ENCODE data around the gene TDRD12. TPM values are rescaled to one million over a fixed set of nuclear protein-coding genes. Genes with fewer than 3 reads are reported as not detected.

Gene TDRD12
- total and polyA plus RNA-seq, 4 donors: under 0.01 to 0.23 (median 0.02) TPM; not detected in 1

- H3K27me3 ChIP-seq (ENCODE audit: control insufficient read depth in 4 of 4, insufficient read depth in 4 of 4, low read length in 3 of 4): peaks cover 0 to 3% (median 0%) of the 10 kb centered on the region in 4 donors
- H3K36me3 ChIP-seq (ENCODE audit: control insufficient read depth in 4 of 4, insufficient read depth in 3 of 4, low read depth in 1 of 4, low read length in 3 of 4): no peaks in the 10 kb centered on the region
- peak within 1 kb of the TSS; percentile 42 to 63 for H3K27ac ChIP-seq (ENCODE audit: low read depth in 1 of 2, low read length in 2 of 2)
- WGBS: 7% methylated on average over 53 of the region's 53 CpGs
- no peaks in the 10 kb centered on the region for H3K9me3 ChIP-seq (ENCODE audit: control insufficient read depth in 4 of 4, low read length in 3 of 4)
- no peak within 1 kb of the TSS for H3K9ac ChIP-seq (ENCODE audit: low read depth in 1 of 2, low read length in 2 of 2)
- TF ChIP-seq ZBTB33 (IDR thresholded peaks at IDR 0.05) (no peak), CTCF (IDR thresholded peaks at IDR 0.05; ENCODE audit: low read depth, low read length, missing input control) (no peak), SP1 (IDR thresholded peaks at IDR 0.05) (no peak), YY1 (IDR thresholded peaks at IDR 0.05) (no peak), HNF4A (conservative IDR thresholded peaks at IDR 0.05) (no peak), MAX (IDR thresholded peaks at IDR 0.05) (no peak)
- TF ChIP-seq, protein P1, sequence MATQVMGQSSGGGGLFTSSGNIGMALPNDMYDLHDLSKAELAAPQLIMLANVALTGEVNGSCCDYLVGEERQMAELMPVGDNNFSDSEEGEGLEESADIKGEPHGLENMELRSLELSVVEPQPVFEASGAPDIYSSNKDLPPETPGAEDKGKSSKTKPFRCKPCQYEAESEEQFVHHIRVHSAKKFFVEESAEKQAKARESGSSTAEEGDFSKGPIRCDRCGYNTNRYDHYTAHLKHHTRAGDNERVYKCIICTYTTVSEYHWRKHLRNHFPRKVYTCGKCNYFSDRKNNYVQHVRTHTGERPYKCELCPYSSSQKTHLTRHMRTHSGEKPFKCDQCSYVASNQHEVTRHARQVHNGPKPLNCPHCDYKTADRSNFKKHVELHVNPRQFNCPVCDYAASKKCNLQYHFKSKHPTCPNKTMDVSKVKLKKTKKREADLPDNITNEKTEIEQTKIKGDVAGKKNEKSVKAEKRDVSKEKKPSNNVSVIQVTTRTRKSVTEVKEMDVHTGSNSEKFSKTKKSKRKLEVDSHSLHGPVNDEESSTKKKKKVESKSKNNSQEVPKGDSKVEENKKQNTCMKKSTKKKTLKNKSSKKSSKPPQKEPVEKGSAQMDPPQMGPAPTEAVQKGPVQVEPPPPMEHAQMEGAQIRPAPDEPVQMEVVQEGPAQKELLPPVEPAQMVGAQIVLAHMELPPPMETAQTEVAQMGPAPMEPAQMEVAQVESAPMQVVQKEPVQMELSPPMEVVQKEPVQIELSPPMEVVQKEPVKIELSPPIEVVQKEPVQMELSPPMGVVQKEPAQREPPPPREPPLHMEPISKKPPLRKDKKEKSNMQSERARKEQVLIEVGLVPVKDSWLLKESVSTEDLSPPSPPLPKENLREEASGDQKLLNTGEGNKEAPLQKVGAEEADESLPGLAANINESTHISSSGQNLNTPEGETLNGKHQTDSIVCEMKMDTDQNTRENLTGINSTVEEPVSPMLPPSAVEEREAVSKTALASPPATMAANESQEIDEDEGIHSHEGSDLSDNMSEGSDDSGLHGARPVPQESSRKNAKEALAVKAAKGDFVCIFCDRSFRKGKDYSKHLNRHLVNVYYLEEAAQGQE (IDR thresholded peaks at IDR 0.05): no peak
- peaks cover 6 to 38% (median 16%) of the 10 kb centered on the region in 4 donors for H3K4me1 ChIP-seq (ENCODE audit: control insufficient read depth in 4 of 4, insufficient read depth in 4 of 4, low read length in 3 of 4)
- H3K4me3 ChIP-seq (ENCODE audit: low read depth in 1 of 3, low read length in 3 of 3): peak within 1 kb of the TSS; percentile 71 to 93 (median 92)
- DNase-seq (ENCODE audit: low spot score): peak; percentile 71
Measured at GRCh38 chr19:32675720-32676185, 43.8 kb upstream of the TDRD12 start, which contains the start of gene RGS9BP. Gene RGS9BP, plus strand, starts transcription at chr19:32675848. Its CDS starts 416 bp downstream, at chr19:32676264.

DNA sequence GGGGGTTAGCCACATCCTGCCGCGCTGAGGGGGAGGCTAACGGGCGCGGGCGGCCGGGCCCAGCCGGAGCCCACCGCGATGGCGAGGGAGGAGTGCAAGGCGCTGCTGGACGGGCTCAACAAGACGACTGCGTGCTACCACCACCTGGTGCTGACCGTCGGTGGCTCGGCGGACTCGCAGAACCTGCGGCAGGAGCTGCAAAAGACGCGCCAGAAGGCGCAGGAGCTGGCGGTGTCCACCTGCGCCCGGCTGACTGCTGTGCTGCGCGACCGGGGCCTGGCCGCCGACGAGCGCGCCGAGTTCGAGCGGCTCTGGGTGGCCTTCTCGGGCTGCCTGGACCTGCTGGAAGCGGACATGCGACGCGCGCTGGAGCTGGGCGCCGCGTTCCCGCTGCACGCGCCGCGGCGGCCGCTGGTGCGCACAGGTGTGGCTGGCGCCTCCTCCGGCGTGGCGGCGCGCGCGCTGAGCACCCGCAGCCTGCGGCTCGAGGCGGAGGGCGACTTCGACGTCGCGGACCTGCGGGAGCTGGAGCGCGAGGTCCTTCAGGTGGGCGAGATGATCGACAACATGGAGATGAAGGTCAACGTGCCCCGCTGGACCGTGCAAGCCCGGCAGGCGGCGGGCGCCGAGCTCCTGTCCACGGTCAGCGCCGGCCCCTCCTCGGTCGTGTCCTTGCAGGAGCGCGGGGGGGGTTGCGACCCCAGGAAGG, 43.2 kb upstream of the TDRD12 start:
- WGBS: 5% methylated on average over 93 of the region's 93 CpGs
- H3K36me3 ChIP-seq (ENCODE audit: control insufficient read depth in 4 of 4, insufficient read depth in 3 of 4, low read depth in 1 of 4, low read length in 3 of 4): no peaks in the 10 kb centered on the region
- peak overlapping the region in 2 of 3 donors; percentile 21 to 93 for H3K4me3 ChIP-seq (ENCODE audit: low read depth in 1 of 3, low read length in 3 of 3)
- DNase-seq (ENCODE audit: low spot score): no peak
- H3K9ac ChIP-seq (ENCODE audit: low read depth in 1 of 2, low read length in 2 of 2): no peak overlapping the region
- no peak overlapping the region for H3K27ac ChIP-seq (ENCODE audit: low read depth in 1 of 2, low read length in 2 of 2)
- peaks cover 6 to 38% (median 16%) of the 10 kb centered on the region in 4 donors for H3K4me1 ChIP-seq (ENCODE audit: control insufficient read depth in 4 of 4, insufficient read depth in 4 of 4, low read length in 3 of 4)
- no peaks in the 10 kb centered on the region for H3K9me3 ChIP-seq (ENCODE audit: control insufficient read depth in 4 of 4, low read length in 3 of 4)
- TF ChIP-seq RXRA (IDR thresholded peaks at IDR 0.05) (no peak), FOXA1 (IDR thresholded peaks at IDR 0.05) (no peak), YY1 (IDR thresholded peaks at IDR 0.05) (no peak), EGR1 (IDR thresholded peaks at IDR 0.05; ENCODE audit: low read depth in 2 of 2) (no peak), MAX (IDR thresholded peaks at IDR 0.05) (no peak), RAD21 (IDR thresholded peaks at IDR 0.05) (no peak), GABPA (IDR thresholded peaks at IDR 0.05 in 1 of 2, conservative IDR thresholded peaks at IDR 0.05 in 1 of 2) (no peak), HNF4A (conservative IDR thresholded peaks at IDR 0.05) (no peak)
- peaks cover 0 to 3% (median 0%) of the 10 kb centered on the region in 4 donors for H3K27me3 ChIP-seq (ENCODE audit: control insufficient read depth in 4 of 4, insufficient read depth in 4 of 4, low read length in 3 of 4)

Data from liver (tissue), 9 donors.